GM21447 (cell line): Measurements from ENCODE around the gene LRRC8E.

Source experiments
- ATAC-seq: cut with Tn5 transposase; IDR thresholded peaks from one replicate; pipeline ENCODE4 v1.9.1; 2021; ENCODE audit not compliant: unreplicated experiment

Gene LRRC8E

GRCh38 chr19:7867092-7867844 lies 21.0 kb upstream of the LRRC8E start:
- ATAC-seq, result no peak

- no peak for ATAC-seq
Observed at GRCh38 chr19:7868326-7868670, 20.0 kb upstream of the LRRC8E start.

GRCh38 chr19:7868671-7869452 lies 19.4 kb upstream of the LRRC8E start:
- ATAC-seq, result peak; percentile 53

GRCh38 chr19:7869453-7869909 lies 18.8 kb upstream of the LRRC8E start:
- ATAC-seq, result peak; percentile 36

- no peak for ATAC-seq
Observed at GRCh38 chr19:7869910-7870511, 18.3 kb upstream of the LRRC8E start.

GRCh38 chr19:7870571-7871436 lies 17.5 kb upstream of the LRRC8E start:
- ATAC-seq, result no peak

GRCh38 chr19:7871437-7872305 lies 16.6 kb upstream of the LRRC8E start:
- ATAC-seq, result no peak

GRCh38 chr19:7872306-7873204 lies 15.8 kb upstream of the LRRC8E start:
- ATAC-seq, result no peak

- no peak for ATAC-seq
Observed at GRCh38 chr19:7873304-7874075, 14.8 kb upstream of the LRRC8E start.

- no peak for ATAC-seq
Observed at GRCh38 chr19:7874076-7874896, 14.0 kb upstream of the LRRC8E start, which contains the start of gene PRR36. TSS of gene PRR36 (minus strand) at chr19:7874390. CDS start at chr19:7873689, 701 bp downstream.

GRCh38 chr19:7874897-7875273 lies 13.4 kb upstream of the LRRC8E start:
- ATAC-seq, result no peak

GRCh38 chr19:7877249-7877836 lies 11.0 kb upstream of the LRRC8E start:
- ATAC-seq, result no peak

GRCh38 chr19:7879111-7879807 lies 9.1 kb upstream of the LRRC8E start:
- no peak for ATAC-seq

GRCh38 chr19:7879836-7880235 lies 8.5 kb upstream of the LRRC8E start:
- no peak for ATAC-seq

- ATAC-seq, result no peak
Observed at GRCh38 chr19:7881910-7882309, 6.4 kb upstream of the LRRC8E start.

- ATAC-seq, result no peak
Observed at GRCh38 chr19:7883105-7883504, 5.2 kb upstream of the LRRC8E start.
